ENCODE data around the gene MAN1C1. TPM values are rescaled to one million over a fixed set of nuclear protein-coding genes. Genes with fewer than 3 reads are reported as not detected.

The MAN1C1 gene
- total and polyA plus RNA-seq, 2 donors (not counting 3 experiments of a cell fraction or from before 2014, with no cell fraction given) = 1.5 to 4.0 TPM

- TF ChIP-seq POLR2A (IDR thresholded peaks at IDR 0.05; ENCODE audit: low read depth, low read length) = no peak
- TF ChIP-seq, protein P1, sequence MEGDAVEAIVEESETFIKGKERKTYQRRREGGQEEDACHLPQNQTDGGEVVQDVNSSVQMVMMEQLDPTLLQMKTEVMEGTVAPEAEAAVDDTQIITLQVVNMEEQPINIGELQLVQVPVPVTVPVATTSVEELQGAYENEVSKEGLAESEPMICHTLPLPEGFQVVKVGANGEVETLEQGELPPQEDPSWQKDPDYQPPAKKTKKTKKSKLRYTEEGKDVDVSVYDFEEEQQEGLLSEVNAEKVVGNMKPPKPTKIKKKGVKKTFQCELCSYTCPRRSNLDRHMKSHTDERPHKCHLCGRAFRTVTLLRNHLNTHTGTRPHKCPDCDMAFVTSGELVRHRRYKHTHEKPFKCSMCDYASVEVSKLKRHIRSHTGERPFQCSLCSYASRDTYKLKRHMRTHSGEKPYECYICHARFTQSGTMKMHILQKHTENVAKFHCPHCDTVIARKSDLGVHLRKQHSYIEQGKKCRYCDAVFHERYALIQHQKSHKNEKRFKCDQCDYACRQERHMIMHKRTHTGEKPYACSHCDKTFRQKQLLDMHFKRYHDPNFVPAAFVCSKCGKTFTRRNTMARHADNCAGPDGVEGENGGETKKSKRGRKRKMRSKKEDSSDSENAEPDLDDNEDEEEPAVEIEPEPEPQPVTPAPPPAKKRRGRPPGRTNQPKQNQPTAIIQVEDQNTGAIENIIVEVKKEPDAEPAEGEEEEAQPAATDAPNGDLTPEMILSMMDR (IDR thresholded peaks at IDR 0.05; ENCODE audit: extremely low read depth in 1 of 2, insufficient read depth in 1 of 2, low read depth in 1 of 2, low read length in 2 of 2) = no peak
- no peak for TF ChIP-seq POLR2AphosphoS5 (IDR thresholded peaks at IDR 0.05; ENCODE audit: insufficient read depth, low read depth, low read length)
- no peak for TF ChIP-seq MAX (IDR thresholded peaks at IDR 0.05; ENCODE audit: insufficient read depth, insufficient read length)
- no peak for TF ChIP-seq EZH2 (IDR thresholded peaks at IDR 0.05; ENCODE audit: borderline replicate concordance, low read depth, low read length, severe bottlenecking)
- TF ChIP-seq JUN (IDR thresholded peaks at IDR 0.05; ENCODE audit: borderline replicate concordance, insufficient read depth, insufficient read length, low read depth) = no peak
- TF ChIP-seq GATA2 (IDR thresholded peaks at IDR 0.05; ENCODE audit: insufficient read depth, insufficient read length, low read depth, low read length) = no peak
- no peak for TF ChIP-seq FOS (IDR thresholded peaks at IDR 0.05; ENCODE audit: borderline replicate concordance, insufficient read depth, low read length)
- no peak for TF ChIP-seq MYC (IDR thresholded peaks at IDR 0.05; ENCODE audit: low read depth, low read length)
- DNase-seq (ENCODE audit: low read depth, low spot score) = no peak
- H3K4me1 ChIP-seq (ENCODE audit: control insufficient read depth, extremely low read depth, insufficient read depth, low read length) = peaks cover 5% of the 10 kb centered on the region
- H2AFZ ChIP-seq (ENCODE audit: low read depth, low read length) = no peak overlapping the region
- intact Hi-C loops (cut with micrococcal nuclease) (loop anchor here (5.0 kb wide), 1 partner anchor 253 kb away; the partner anchor contains the start of gene LDLRAP1), dilution Hi-C loops (cut with MboI; ENCODE audit: extremely low pct_ligation_motif_present, low sequenced_read_pairs) (no loop called here)
- H3K27ac ChIP-seq (ENCODE audit: insufficient read depth, low read depth, low read length) = no peak overlapping the region
- no peaks in the 10 kb centered on the region for H4K20me1 ChIP-seq (replicated peaks; ENCODE audit: control insufficient read depth, extremely low read depth, insufficient read depth, low read length)
- peaks cover 0 to 1% of the 10 kb centered on the region in 2 experiments for H3K27me3 ChIP-seq (ENCODE audit: control insufficient read depth in 2 of 2, insufficient read depth in 2 of 2, low read length in 2 of 2)
- no peaks in the 10 kb centered on the region for H3K79me2 ChIP-seq (ENCODE audit: control insufficient read depth, insufficient read depth, low read length)
- POLR2A ChIA-PET = no interaction called here
- no peak overlapping the region for H3K4me3 ChIP-seq (replicated peaks in 1 of 3; ENCODE audit: insufficient read depth in 1 of 3, low read depth in 1 of 3, low read length in 3 of 3)
- CTCF ChIA-PET = interaction anchor here (1.0 to 7.4 kb wide), 2 partner anchors 186 to 291 kb away, joined by 3 to 80 read pairs; no protein-coding TSS in a partner anchor
- H3K9ac ChIP-seq (replicated peaks; ENCODE audit: extremely low read depth, insufficient read depth, low read length) = no peak overlapping the region
- H3K9me3 ChIP-seq (replicated peaks; ENCODE audit: control insufficient read depth, insufficient read depth, low read length) = no peaks in the 10 kb centered on the region
- BruUV-seq (replicated peaks) = no TSS peak
- no peaks in the 10 kb centered on the region for H3K36me3 ChIP-seq (ENCODE audit: control insufficient read depth in 2 of 2, extremely low read depth in 1 of 2, insufficient read depth in 2 of 2, low read length in 2 of 2)
- no peak overlapping the region for H3K4me2 ChIP-seq (ENCODE audit: insufficient read depth, low read length)
- FAIRE-seq = no peak
- no peaks in the 10 kb centered on the region for H3K9me1 ChIP-seq (replicated peaks; ENCODE audit: control insufficient read depth, extremely low read depth, insufficient read depth, low read length)
Measured at GRCh38 chr1:25795211-25795610, 178.6 kb downstream of the MAN1C1 start.

Data from endothelial cell of umbilical vein (primary cell).